Measurements from ENCODE around the gene GUSB.

DNA sequence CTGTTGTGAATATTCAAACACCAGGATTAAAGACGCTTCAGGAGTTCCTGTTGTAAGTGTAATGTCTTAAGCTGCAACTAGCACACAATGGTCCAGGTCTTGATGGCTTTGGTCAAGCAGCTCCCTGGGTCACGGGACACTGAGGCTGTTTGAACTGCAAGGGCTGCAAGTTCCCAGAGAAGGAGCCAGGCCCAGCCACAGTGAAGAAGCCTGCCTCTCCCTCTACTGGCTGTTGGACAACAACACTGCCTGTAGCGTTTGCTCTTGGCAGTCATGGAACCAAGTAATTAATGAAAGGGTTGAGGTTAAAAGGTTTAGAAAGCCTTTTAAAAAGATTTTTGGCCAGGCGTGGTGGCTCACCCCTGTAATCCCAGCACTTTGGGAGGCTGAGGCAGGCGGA lies 31.9 kb upstream of the GUSB start:
- TF ChIP-seq, protein P1, sequence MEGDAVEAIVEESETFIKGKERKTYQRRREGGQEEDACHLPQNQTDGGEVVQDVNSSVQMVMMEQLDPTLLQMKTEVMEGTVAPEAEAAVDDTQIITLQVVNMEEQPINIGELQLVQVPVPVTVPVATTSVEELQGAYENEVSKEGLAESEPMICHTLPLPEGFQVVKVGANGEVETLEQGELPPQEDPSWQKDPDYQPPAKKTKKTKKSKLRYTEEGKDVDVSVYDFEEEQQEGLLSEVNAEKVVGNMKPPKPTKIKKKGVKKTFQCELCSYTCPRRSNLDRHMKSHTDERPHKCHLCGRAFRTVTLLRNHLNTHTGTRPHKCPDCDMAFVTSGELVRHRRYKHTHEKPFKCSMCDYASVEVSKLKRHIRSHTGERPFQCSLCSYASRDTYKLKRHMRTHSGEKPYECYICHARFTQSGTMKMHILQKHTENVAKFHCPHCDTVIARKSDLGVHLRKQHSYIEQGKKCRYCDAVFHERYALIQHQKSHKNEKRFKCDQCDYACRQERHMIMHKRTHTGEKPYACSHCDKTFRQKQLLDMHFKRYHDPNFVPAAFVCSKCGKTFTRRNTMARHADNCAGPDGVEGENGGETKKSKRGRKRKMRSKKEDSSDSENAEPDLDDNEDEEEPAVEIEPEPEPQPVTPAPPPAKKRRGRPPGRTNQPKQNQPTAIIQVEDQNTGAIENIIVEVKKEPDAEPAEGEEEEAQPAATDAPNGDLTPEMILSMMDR (conservative IDR thresholded peaks at IDR 0.05; ENCODE audit: low read depth, low read length) = peak; percentile 60
- no peak for TF ChIP-seq EZH2 (IDR thresholded peaks at IDR 0.05; ENCODE audit: borderline replicate concordance, low read depth, low read length, poor library complexity, severe bottlenecking)

Measured in A673 (cell line).